HG03095 (cell line): ENCODE measurements around the gene STK38L.
A peak's percentile ranks its signal among the peaks of the same experiment; 100 is the strongest.

Source experiments
- ATAC-seq: cut with Tn5 transposase; IDR thresholded peaks from one replicate; pipeline ENCODE4 v1.9.1; 2021; ENCODE audit warnings: moderate library complexity; ENCODE audit not compliant: unreplicated experiment

Gene STK38L

DNA sequence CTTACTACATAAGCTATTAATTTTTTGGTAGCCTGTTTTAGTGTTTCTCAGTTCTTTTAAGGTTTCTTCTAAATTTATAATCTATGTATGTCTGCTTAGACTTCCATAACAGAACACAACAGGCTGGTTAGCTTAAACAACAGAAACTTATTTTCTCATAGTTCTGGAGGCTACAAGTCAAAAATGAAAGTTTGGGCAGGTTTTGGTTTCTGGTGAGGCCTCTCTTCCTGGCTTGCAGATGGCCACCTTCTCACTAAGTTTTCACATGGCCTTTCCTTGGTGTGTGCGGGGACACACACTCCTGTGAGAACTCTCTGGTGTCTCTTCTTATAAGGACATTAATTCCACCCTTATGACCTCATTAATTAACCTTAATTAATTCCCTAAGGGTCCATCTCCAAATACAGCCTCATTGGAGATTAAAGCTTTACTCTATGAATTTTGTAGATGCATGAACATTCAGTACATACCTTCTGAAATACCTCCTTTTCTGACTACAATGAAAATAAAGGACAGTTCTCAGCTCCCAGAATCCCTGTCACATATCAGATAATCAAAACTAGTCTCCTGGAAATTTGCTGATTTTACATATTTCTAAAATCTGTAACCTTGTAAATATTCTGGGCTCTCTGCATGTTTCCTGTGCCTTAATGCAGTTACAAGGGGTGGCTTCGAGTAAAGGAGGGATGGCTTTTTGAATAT is 65.4 kb downstream of the STK38L start:
- peak; percentile 54 for ATAC-seq

DNA sequence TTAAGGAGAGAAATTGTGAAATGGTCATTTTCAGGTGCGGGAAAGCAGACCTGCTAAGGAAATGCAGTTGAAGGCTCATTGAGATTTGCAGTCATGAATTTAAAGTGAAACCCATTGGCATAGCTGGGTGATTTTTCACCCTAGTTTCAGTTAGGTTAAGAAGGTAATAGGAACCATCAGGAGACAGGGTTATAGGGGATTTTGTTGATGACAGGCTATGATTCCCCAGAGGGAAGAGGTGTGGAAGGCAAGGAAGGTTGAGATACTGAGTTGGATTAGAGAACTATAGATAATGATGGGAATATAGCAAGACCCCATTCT is 65.9 kb downstream of the STK38L start:
- ATAC-seq: no peak

- ATAC-seq: no peak
These were observed 72.9 kb downstream of the STK38L start for GRCh38 chr12:27316947-27317346.

GRCh38 chr12:27319409-27319808 is 75.3 kb downstream of the STK38L start:
- ATAC-seq: no peak

DNA sequence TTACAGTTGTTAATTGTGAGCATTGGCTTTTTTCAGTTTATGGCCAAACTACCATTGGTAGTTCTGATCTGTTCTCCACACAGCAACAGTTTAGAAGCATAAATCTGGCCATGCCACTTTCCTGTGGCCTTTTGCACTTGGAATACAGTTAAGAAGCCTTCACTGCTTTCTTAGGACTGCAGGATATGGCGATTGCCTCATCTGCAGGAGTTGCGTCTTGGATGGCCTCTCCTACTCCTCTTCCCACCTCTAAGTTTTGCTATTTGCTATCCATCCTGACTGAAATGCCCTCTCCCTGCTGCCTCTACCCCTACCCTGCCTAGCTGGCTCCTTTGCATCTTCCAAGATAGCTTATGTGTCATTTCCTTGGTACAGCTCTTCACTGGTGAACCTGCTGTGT is 75.8 kb downstream of the STK38L start:
- ATAC-seq: no peak

- ATAC-seq: no peak
These were observed 80.4 kb downstream of the STK38L start for GRCh38 chr12:27324530-27324929.

GRCh38 chr12:27330846-27331245 is 86.8 kb downstream of the STK38L start:
- no peak for ATAC-seq

DNA sequence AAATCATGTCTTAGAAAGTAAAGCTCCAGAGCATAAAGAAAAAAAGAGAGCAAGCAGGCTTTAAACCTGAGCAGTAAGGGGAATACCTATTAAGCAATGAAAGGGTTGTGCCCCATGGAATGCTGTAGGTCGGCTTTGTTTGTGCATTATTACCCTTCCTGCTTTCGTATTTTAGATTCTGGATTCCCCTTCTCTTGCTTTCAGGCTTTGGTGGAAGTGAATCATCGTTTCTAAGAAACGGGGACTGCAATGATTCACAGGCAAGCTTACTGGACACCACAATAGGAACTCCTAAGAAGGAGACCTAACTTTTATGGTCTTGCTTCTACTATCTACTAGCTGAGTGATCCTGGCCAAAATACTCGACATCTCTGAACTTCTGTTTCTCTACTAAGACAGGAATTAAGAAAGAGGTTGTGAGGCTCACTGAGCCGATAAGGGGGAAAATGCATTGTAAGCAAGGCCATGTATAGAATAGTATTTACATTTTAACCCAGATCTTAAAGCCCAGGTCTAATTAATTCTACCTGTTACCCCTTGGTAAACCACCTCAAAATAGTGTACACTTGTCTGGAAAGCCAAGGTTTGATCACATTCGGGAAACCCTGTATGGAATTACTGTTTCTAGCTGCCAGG is 87.3 kb downstream of the STK38L start:
- ATAC-seq: peak; percentile 37

DNA sequence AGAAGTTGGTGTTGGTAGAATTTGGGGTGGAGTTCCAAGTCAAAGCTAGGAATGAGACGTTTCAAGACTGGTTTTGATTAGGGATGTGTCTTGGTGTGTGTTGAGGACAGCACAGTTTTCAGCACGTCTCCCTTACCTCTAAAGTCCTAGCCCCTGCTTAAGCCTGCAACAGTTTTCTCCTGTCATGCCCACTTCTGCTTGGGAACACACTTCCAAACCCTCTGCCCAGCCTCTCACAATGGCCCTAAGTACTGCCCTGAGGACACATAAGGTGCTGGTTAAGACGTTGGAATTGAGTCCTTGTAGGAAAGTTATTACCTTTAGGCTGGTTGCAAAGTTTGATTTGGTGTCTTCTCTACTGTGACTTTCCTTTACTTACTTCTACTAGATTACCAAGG is 87.8 kb downstream of the STK38L start:
- ATAC-seq: no peak

DNA sequence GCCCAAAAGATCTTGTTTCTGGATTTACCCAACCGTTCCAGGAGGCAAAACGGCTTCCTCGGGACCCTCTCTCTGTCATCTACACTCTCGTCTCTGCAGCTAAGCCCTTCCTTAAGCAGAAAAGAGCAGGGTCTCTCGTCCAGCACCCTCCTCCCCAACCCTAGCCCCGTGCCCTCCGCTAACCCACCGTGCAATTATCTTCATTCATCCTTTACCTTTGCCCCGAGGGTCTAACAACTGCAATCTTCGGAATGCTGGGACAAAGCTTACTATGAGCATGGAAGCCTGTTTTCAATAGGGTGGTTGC is 88.3 kb downstream of the STK38L start:
- ATAC-seq: no peak

GRCh38 chr12:27332714-27333402 is 88.8 kb downstream of the STK38L start, which contains the start of gene BMAL2:
Gene BMAL2 (plus strand): TSS chr12:27332836. CDS start chr12:27333073, 237 bp downstream.
- peak; percentile 35 for ATAC-seq

DNA sequence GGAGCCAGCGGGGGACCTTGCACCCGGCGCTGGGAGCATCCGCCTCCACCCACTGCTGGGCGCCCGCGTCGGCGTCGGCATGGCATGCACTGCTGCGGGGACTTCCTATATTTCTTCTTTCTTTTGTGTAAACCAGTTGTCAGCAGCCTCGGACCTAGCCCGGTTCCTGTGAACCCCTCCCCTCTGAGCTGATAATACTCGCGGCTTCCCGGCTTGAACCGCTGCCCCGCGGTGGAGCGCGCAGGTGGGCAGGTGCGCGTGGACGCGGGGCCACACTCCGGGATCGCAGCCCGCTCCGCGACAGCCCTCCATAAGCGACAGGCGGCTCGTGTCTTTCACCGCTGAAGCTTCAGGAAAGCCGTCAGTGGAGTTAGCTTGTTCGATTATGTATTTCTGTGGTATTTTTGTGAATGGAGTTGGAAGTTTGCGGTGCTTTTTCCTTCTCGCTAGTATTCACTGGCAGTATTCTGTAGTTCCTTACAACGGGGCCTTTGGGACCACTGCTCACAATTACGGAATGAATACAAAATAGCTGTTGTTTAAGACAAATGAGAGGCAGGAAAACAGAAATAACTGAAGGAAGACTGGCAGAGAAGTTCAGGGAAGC is 89.4 kb downstream of the STK38L start:
- ATAC-seq: peak; percentile 15

GRCh38 chr12:27334042-27334720 is 90.1 kb downstream of the STK38L start:
- peak; percentile 23 for ATAC-seq

DNA sequence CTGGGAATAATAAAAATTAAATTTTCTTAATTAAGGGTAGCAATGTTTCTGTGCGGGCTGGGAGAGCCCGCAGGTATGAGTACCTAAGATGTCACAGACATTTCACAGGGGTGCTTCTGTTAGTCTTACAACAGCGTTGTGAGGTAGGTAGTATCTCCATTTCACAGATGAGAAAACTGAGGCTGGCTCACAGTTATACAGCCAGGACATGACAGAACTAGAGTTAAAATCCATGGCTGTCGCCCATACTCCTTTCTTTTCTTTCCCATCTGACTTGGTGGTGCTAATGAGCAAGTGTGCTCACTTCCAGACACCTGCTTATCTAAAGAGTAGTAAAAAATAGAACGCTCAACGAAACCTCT is 90.6 kb downstream of the STK38L start:
- no peak for ATAC-seq

- ATAC-seq: no peak
These were observed 91.5 kb downstream of the STK38L start for GRCh38 chr12:27335364-27336281.

DNA sequence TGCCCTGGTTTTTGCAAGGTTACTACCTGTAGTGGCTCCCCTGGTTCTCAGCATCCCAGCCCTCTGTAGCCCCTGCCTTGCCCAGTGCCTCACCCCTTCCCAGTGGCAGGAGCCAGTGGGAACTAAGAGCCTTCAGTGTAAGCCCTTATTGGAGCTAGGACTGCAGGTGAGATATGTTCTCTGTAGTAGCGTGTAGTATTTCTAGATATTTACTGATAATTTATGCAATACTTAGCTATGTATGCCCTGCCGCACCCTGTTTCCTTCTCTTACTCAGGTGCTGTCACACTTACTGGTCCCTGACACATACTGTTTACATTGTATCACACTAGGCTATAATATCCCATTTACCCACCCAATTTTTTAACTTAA is 92.2 kb downstream of the STK38L start:
- ATAC-seq: no peak

- ATAC-seq: no peak
These were observed 93.3 kb downstream of the STK38L start for GRCh38 chr12:27337376-27337775.

DNA sequence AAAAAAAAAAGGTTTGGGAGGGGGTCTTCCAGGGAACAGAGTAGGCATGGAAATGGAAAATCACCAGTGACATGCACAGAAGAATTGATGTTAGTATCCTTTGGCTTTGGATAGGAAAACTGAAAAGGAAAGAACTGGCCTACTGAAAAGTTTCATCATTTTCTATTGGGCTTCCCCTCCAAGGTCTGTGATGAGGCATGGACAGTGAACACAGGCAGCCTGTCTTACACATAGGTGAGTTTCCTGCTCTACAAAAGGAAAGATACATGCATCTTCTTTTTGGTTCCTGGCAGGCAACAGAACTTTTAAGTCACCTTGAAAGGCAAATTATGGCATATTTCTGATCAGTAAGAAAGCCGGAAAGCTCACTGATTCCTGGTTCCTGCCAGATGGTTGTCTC is 94.4 kb downstream of the STK38L start:
- peak; percentile 33 for ATAC-seq

- no peak for ATAC-seq
These were observed 96.9 kb downstream of the STK38L start for GRCh38 chr12:27340971-27341370.

- ATAC-seq: no peak
These were observed 98.5 kb downstream of the STK38L start for GRCh38 chr12:27342536-27342935.
